Measurements from ENCODE around the gene FAM234A. TPM values are rescaled to one million over a fixed set of nuclear protein-coding genes. Genes with fewer than 3 reads are reported as not detected.

The FAM234A gene
- total RNA-seq, 2 donors from 2014 or later: 123 to 130 TPM

DNA sequence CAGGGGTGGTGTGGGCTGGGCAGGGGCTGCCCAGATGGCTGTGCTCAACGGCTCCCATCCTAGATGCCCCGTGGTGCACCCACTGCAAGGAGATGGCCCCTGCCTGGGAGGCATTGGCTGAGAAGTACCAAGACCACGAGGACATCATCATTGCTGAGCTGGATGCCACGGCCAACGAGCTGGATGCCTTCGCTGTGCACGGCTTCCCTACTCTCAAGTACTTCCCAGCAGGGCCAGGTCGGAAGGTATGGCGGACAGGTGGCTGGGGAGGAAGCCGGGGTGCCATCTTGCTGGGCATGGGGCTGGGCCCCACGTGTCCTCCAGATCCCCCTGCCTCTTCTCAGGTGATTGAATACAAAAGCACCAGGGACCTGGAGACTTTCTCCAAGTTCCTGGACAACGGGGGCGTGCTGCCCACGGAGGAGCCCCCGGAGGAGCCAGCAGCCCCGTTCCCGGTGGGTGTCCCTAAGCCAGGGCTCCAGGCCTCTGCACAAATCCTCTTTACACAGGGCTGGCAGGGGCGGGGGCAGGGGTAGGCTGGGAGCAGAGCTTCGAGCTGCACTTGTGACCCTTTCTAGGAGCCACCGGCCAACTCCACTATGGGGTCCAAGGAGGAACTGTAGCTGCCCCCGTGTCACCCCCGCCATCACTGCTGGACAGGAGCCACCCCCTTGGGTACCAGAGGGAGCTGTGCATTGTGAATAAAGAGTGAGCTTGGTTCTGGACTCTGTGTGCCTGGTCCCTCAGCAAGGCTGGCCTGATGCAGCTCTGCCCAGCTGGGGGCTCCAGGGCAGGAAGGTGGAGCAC, 52.1 kb downstream of the FAM234A start:
- Mint-ChIP-seq H3K36me3 (ENCODE audit: low read depth) (peaks cover 34% of the 10 kb centered on the region), H3K27me3 (ENCODE audit: insufficient read depth) (no peaks in the 10 kb centered on the region), H3K9me3 (peaks cover 8% of the 10 kb centered on the region), H3K27ac (no peak overlapping the region), H3K4me3 (no peak overlapping the region), H3K4me1 (no peaks in the 10 kb centered on the region)
- no peak overlapping the region for H3K9ac ChIP-seq (ENCODE audit: extremely low read depth, low read length, poor library complexity, severe bottlenecking)
- H3K27ac ChIP-seq (ENCODE audit: low read depth, low read length): no peak overlapping the region
- peaks cover 20% of the 10 kb centered on the region for H3K36me3 ChIP-seq (ENCODE audit: control insufficient read depth, insufficient read depth, low read length)
- WGBS, 2 experiments (ENCODE audit: insufficient coverage in 1 of 2, insufficient read length in 1 of 2): 95% methylated on average over 17 to 22 of the region's 22 CpGs
- H3K4me1 ChIP-seq (ENCODE audit: control insufficient read depth, insufficient read depth, low read length): peaks cover 3% of the 10 kb centered on the region
- no peak for TF ChIP-seq CTCF (conservative IDR thresholded peaks at IDR 0.05)
- H3K27me3 ChIP-seq (ENCODE audit: control insufficient read depth, insufficient read depth, low read length, poor library complexity, severe bottlenecking): no peaks in the 10 kb centered on the region
- H3K4me3 ChIP-seq (ENCODE audit: low read length): no peak overlapping the region
- no peak for DNase-seq
- no peaks in the 10 kb centered on the region for H3K9me3 ChIP-seq (ENCODE audit: control insufficient read depth, low read length)

DNA sequence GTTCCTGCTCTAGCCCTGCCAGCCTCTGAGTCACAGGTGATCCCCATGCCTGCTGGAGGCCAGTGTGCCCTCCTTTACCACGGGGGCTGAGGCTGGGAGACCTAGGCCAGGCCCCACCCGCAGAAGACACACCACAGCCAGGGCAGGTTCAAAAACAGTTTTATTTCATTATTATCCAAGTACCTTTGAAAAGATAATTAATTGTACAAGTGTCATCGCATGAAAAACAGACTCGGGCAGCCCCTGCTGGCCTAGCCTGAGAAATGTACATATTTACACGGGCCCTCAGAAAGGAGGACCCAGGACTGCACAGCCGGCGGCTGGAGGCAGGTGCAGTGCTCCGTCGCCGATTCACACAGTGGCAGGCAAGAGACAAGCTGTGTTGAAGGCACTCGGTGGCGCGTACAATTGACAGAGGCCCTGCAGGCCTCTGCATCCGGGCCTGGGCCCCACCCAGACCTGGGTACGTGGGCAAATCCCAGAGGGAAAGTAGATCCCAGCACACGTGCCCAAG, 52.7 kb downstream of the FAM234A start:
- DNase-seq: no peak
- TF ChIP-seq CTCF (conservative IDR thresholded peaks at IDR 0.05): no peak
- H3K36me3 ChIP-seq (ENCODE audit: control insufficient read depth, insufficient read depth, low read length): peaks cover 23% of the 10 kb centered on the region
- Mint-ChIP-seq H3K27ac (no peak overlapping the region), H3K36me3 (ENCODE audit: low read depth) (peaks cover 35% of the 10 kb centered on the region), H3K9me3 (peaks cover 8% of the 10 kb centered on the region), H3K27me3 (ENCODE audit: insufficient read depth) (no peaks in the 10 kb centered on the region), H3K4me3 (no peak overlapping the region), H3K4me1 (no peaks in the 10 kb centered on the region)
- 92 to 98% methylated on average over 7 to 16 of the region's 16 CpGs for WGBS, 2 experiments (ENCODE audit: insufficient coverage in 1 of 2, insufficient read length in 1 of 2)
- no peak overlapping the region for H3K27ac ChIP-seq (ENCODE audit: low read depth, low read length)
- H3K9me3 ChIP-seq (ENCODE audit: control insufficient read depth, low read length): no peaks in the 10 kb centered on the region
- no peaks in the 10 kb centered on the region for H3K27me3 ChIP-seq (ENCODE audit: control insufficient read depth, insufficient read depth, low read length, poor library complexity, severe bottlenecking)
- no peak overlapping the region for H3K9ac ChIP-seq (ENCODE audit: extremely low read depth, low read length, poor library complexity, severe bottlenecking)
- no peaks in the 10 kb centered on the region for H3K4me1 ChIP-seq (ENCODE audit: control insufficient read depth, insufficient read depth, low read length)
- no peak overlapping the region for H3K4me3 ChIP-seq (ENCODE audit: low read length)

DNA sequence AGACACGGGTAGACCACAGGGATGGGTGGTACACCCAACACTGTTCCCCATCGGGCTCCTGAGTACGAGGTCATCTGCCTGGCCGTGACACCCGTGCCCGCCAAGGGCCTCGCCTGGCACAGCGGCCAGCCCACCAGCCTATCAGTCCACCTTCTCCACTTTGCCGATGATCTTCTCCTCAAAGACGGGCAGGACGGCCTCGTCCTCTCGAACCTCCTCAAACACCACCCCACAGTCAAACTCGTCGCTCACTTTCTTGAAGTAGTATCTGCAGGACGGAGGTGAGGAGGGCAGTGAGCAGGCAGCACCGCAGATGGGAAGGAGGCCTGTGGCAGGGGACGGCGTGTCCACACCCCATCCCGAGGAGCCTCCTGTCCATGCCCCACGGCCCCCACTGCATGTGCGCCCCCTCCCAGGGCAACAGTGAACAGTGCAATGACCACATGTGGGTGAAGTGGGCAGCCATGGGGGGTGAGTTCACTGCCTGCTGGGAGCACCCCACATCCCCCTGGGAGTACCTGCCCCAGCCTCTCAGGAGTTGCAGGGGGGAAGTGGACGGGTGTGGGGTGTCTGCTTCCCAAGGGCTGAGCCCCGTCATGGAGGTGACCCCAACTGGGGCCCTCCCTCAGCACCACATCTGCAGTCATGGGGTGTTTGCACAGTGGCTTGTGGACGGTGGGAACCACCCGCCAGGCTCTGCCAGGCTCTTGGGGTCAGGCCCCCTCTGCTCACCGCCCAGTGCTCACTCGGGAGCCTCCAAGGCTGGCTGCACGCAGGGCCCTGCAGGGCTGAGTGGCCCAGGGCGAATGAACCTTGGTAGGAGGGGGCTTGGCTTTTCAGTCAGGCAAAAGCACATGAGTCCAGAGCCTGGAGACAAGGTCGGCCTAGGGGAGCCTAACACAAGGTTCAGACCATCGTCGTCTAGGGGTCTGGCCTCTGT, 53.6 kb downstream of the FAM234A start:
- Mint-ChIP-seq H3K4me3 (no peak overlapping the region), H3K36me3 (ENCODE audit: low read depth) (peaks cover 39% of the 10 kb centered on the region), H3K27ac (no peak overlapping the region), H3K9me3 (peaks cover 8% of the 10 kb centered on the region), H3K27me3 (ENCODE audit: insufficient read depth) (no peaks in the 10 kb centered on the region), H3K4me1 (no peaks in the 10 kb centered on the region)
- Histone ChIP-seq H3K27ac (ENCODE audit: low read depth, low read length) (no peak overlapping the region), H3K27me3 (ENCODE audit: control insufficient read depth, insufficient read depth, low read length, poor library complexity, severe bottlenecking) (no peaks in the 10 kb centered on the region), H3K4me1 (ENCODE audit: control insufficient read depth, insufficient read depth, low read length) (no peaks in the 10 kb centered on the region), H3K9me3 (ENCODE audit: control insufficient read depth, low read length) (no peaks in the 10 kb centered on the region), H3K9ac (ENCODE audit: extremely low read depth, low read length, poor library complexity, severe bottlenecking) (no peak overlapping the region), H3K36me3 (ENCODE audit: control insufficient read depth, insufficient read depth, low read length) (peaks cover 25% of the 10 kb centered on the region), H3K4me3 (ENCODE audit: low read length) (no peak overlapping the region)
- DNase-seq: no peak
- WGBS, 2 experiments (ENCODE audit: insufficient coverage in 1 of 2, insufficient read length in 1 of 2): 94 to 96% methylated on average over 18 to 33 of the region's 33 CpGs
- no peak for TF ChIP-seq CTCF (conservative IDR thresholded peaks at IDR 0.05)
